B cell (primary cell): ENCODE data around the gene GLT1D1.

ENCODE experiments used
- CTCF ChIP-seq: fragments of 200-600 bp; IDR thresholded peaks from one replicate; pipeline ENCODE4 v1.8.0; 2022; ENCODE audit warnings: antibody characterized with exemption, mild to moderate bottlenecking
- EZH2 ChIP-seq: IDR thresholded peaks from 2 replicates; pipeline ENCODE4 v1.6.1; 2012; ENCODE audit warnings: borderline replicate concordance, low read depth, mild to moderate bottlenecking, moderate library complexity, low read length; ENCODE audit not compliant: insufficient read depth, poor library complexity, severe bottlenecking

GRCh38 chr12:128853600-128854197, 421 bp downstream of the GLT1D1 start:
- no peak for TF ChIP-seq CTCF
- no peak for TF ChIP-seq EZH2
